PC-9 (cell line): Measurements from ENCODE around the gene KLF7. TPM values are rescaled to one million over a fixed set of nuclear protein-coding genes. Genes with fewer than 3 reads are reported as not detected.

Source experiments
- BruUV-seq: library from RNA; stranded (reverse); fragments of 400-500 nt; replicated peaks from 2 replicates; lab custom pipeline; 2021; lab: Mats Ljungman, UMichigan
- CTCF ChIA-PET: fragments of 300-600 bp; sonication (Branson Sonifier 250); formaldehyde crosslinking; loops from one replicate; lab custom pipeline; 2022; ENCODE audit warnings: antibody characterized with exemption; lab: Charles Lee
- POLR2A ChIA-PET: fragments of 300-600 bp; sonication (Branson Sonifier 250); formaldehyde crosslinking; loops from one replicate; lab custom pipeline; 2022; ENCODE audit warnings: antibody characterized with exemption; ENCODE audit not compliant: unreplicated experiment; lab: Charles Lee
- DNase-seq, 2 experiments: peaks; one replicate each; pipeline versions ENCODE4 v3.0.0 to v3.0.0-alpha.2; 2015 to 2022; ENCODE audit warnings: mixed read lengths in 1 of 2
- H2AFZ ChIP-seq: fragments of 200-600 bp; sonication (generic); 2 replicates; pipeline ENCODE4 v1.8.1; 2017; ENCODE audit warnings: antibody characterized with exemption
- H3F3A ChIP-seq: fragments of 200-600 bp; sonication (generic); 2 replicates; pipeline ENCODE4 v1.8.1; 2017; ENCODE audit warnings: antibody characterized with exemption, mild to moderate bottlenecking, low read depth; ENCODE audit not compliant: insufficient read depth
- H3K27ac ChIP-seq: fragments of 200-600 bp; sonication (generic); 2 replicates; pipeline ENCODE4 v1.6.1; 2016; ENCODE audit warnings: mixed run types
- H3K27me3 ChIP-seq: fragments of 200-600 bp; sonication (generic); 2 replicates; pipeline ENCODE4 v1.6.1; 2016; ENCODE audit warnings: low read depth, mixed run types; ENCODE audit not compliant: insufficient read depth
- H3K36me3 ChIP-seq: fragments of 200-600 bp; sonication (generic); 2 replicates; pipeline ENCODE4 v1.6.1; 2016; ENCODE audit warnings: low read depth, mixed run types
- H3K4me1 ChIP-seq: fragments of 200-600 bp; sonication (generic); replicated peaks from 2 replicates; pipeline ENCODE4 v1.6.1; 2016; ENCODE audit warnings: mixed run types; ENCODE audit not compliant: insufficient read depth
- H3K4me2 ChIP-seq: fragments of 200-600 bp; sonication (generic); 2 replicates; pipeline ENCODE4 v1.6.1; 2017; ENCODE audit warnings: mixed run types
- H3K4me3 ChIP-seq: fragments of 200-600 bp; sonication (generic); 2 replicates; pipeline ENCODE4 v1.6.1; 2016; ENCODE audit warnings: mixed run types
- H3K79me2 ChIP-seq: fragments of 200-600 bp; sonication (generic); 2 replicates; pipeline ENCODE4 v1.6.1; 2017; ENCODE audit warnings: low read depth, mixed run types
- H3K9me2 ChIP-seq: fragments of 200-600 bp; sonication (generic); 2 replicates; pipeline ENCODE4 v1.8.1; 2017; ENCODE audit warnings: mild to moderate bottlenecking; ENCODE audit not compliant: insufficient read depth
- H3K9me3 ChIP-seq: fragments of 200-600 bp; sonication (generic); 2 replicates; pipeline ENCODE4 v1.8.1; 2016; ENCODE audit warnings: low read depth; ENCODE audit not compliant: insufficient read depth
- H4K20me1 ChIP-seq: fragments of 200-600 bp; sonication (generic); 2 replicates; pipeline ENCODE4 v1.8.1; 2017; ENCODE audit not compliant: insufficient read depth
- CTCF ChIP-seq: fragments of 200-600 bp; sonication (generic); conservative IDR thresholded peaks from 2 replicates; pipeline ENCODE4 v1.6.1; 2017; ENCODE audit warnings: mixed run types, antibody characterized with exemption, mild to moderate bottlenecking, moderate library complexity
- EZH2 ChIP-seq: fragments of 200-600 bp; sonication (generic); IDR thresholded peaks from 2 replicates; pipeline ENCODE4 v1.8.0; 2017; ENCODE audit warnings: antibody characterized with exemption, low read depth
- intact Hi-C: fragments of 100-400 bp; cut with micrococcal nuclease; formaldehyde crosslinking; loops from one replicate; pipeline ENCODE4 v1.10.0; 2022; ENCODE audit not compliant: unreplicated experiment
- total RNA-seq: library from RNA; stranded (reverse); gene quantifications from 2 replicates; pipeline ENCODE4 v1.2.3, GENCODE V29; 2021

Gene KLF7
- total RNA-seq, 1 experiment from 2014 or later: 20.0 TPM

- Histone ChIP-seq H2AFZ (no peak overlapping the region), H3K4me1 (no peaks in the 10 kb centered on the region), H3K4me2 (no peak overlapping the region), H3K36me3 (no peaks in the 10 kb centered on the region), H3K4me3 (no peak overlapping the region), H3K9me2 (no peaks in the 10 kb centered on the region), H3K27me3 (no peaks in the 10 kb centered on the region), H3K9me3 (no peaks in the 10 kb centered on the region), H3F3A (no peaks in the 10 kb centered on the region), H4K20me1 (no peaks in the 10 kb centered on the region), H3K79me2 (no peaks in the 10 kb centered on the region), H3K27ac (no peak overlapping the region)
- no TSS peak for BruUV-seq
- ChIA-PET CTCF (no interaction called here), POLR2A (no interaction called here)
- TF ChIP-seq EZH2: no peak
- TF ChIP-seq CTCF: no peak
- intact Hi-C loops: no loop called here
- DNase-seq: no peak
Observed at GRCh38 chr2:207041279-207041678, 124.5 kb downstream of the KLF7 start.

- TF ChIP-seq EZH2: no peak
- TF ChIP-seq CTCF: no peak
- Histone ChIP-seq H3K9me3 (no peaks in the 10 kb centered on the region), H3K4me1 (no peaks in the 10 kb centered on the region), H3F3A (no peaks in the 10 kb centered on the region), H3K9me2 (no peaks in the 10 kb centered on the region), H3K4me3 (no peak overlapping the region), H3K36me3 (no peaks in the 10 kb centered on the region), H3K4me2 (no peak overlapping the region), H2AFZ (no peak overlapping the region), H3K79me2 (no peaks in the 10 kb centered on the region), H3K27ac (no peak overlapping the region), H4K20me1 (no peaks in the 10 kb centered on the region), H3K27me3 (no peaks in the 10 kb centered on the region)
- no peak for DNase-seq
- CTCF ChIA-PET: no interaction called here
- intact Hi-C loops: no loop called here
- POLR2A ChIA-PET: no interaction called here
- no TSS peak for BruUV-seq
Observed at GRCh38 chr2:207040696-207041095, 125.1 kb downstream of the KLF7 start.

GRCh38 chr2:207039225-207039624, 126.5 kb downstream of the KLF7 start:
- CTCF ChIA-PET: no interaction called here
- DNase-seq: no peak

More at GRCh38 chr2:207039225-207039624, 126.5 kb downstream of the KLF7 start:
- POLR2A ChIA-PET: no interaction called here
- no peak overlapping the region for H2AFZ ChIP-seq
- no peaks in the 10 kb centered on the region for H4K20me1 ChIP-seq
- H3K27me3 ChIP-seq: no peaks in the 10 kb centered on the region
- H3K36me3 ChIP-seq: no peaks in the 10 kb centered on the region
- H3K4me2 ChIP-seq: no peak overlapping the region
- no peak overlapping the region for H3K27ac ChIP-seq
- TF ChIP-seq CTCF: no peak
- TF ChIP-seq EZH2: no peak
- H3K9me2 ChIP-seq: no peaks in the 10 kb centered on the region
- no peaks in the 10 kb centered on the region for H3K4me1 ChIP-seq
- H3F3A ChIP-seq: no peaks in the 10 kb centered on the region
- no peak overlapping the region for H3K4me3 ChIP-seq
- no TSS peak for BruUV-seq
- no peaks in the 10 kb centered on the region for H3K79me2 ChIP-seq
- no peaks in the 10 kb centered on the region for H3K9me3 ChIP-seq
- intact Hi-C loops: no loop called here
